ENCODE results near the gene IFIT5. TPM values are rescaled to one million over a fixed set of nuclear protein-coding genes. Genes with fewer than 3 reads are reported as not detected.

Gene IFIT5, protein sequence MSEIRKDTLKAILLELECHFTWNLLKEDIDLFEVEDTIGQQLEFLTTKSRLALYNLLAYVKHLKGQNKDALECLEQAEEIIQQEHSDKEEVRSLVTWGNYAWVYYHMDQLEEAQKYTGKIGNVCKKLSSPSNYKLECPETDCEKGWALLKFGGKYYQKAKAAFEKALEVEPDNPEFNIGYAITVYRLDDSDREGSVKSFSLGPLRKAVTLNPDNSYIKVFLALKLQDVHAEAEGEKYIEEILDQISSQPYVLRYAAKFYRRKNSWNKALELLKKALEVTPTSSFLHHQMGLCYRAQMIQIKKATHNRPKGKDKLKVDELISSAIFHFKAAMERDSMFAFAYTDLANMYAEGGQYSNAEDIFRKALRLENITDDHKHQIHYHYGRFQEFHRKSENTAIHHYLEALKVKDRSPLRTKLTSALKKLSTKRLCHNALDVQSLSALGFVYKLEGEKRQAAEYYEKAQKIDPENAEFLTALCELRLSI
- 12.8 to 13.7 TPM (median 13.0 TPM) in 3 replicates for total RNA-seq
- long read RNA-seq, full-length matches to known transcripts, result 68 of 74 reads
- long read RNA-seq, partial matches to known transcripts, result 0 of 74 reads
- long read RNA-seq, other reads (novel, unspliced or antisense), result 6 of 74 reads

- H3K27me3 Mint-ChIP-seq (ENCODE audit: low read depth), result no peaks in the 10 kb centered on the region
- H3K27ac Mint-ChIP-seq (ENCODE audit: unreplicated experiment), result peak within 1 kb of the TSS; percentile 95
- TF ChIP-seq, protein P1, sequence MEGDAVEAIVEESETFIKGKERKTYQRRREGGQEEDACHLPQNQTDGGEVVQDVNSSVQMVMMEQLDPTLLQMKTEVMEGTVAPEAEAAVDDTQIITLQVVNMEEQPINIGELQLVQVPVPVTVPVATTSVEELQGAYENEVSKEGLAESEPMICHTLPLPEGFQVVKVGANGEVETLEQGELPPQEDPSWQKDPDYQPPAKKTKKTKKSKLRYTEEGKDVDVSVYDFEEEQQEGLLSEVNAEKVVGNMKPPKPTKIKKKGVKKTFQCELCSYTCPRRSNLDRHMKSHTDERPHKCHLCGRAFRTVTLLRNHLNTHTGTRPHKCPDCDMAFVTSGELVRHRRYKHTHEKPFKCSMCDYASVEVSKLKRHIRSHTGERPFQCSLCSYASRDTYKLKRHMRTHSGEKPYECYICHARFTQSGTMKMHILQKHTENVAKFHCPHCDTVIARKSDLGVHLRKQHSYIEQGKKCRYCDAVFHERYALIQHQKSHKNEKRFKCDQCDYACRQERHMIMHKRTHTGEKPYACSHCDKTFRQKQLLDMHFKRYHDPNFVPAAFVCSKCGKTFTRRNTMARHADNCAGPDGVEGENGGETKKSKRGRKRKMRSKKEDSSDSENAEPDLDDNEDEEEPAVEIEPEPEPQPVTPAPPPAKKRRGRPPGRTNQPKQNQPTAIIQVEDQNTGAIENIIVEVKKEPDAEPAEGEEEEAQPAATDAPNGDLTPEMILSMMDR (IDR thresholded peaks at IDR 0.05), result peak; percentile 51
- H3K4me3 Mint-ChIP-seq (ENCODE audit: unreplicated experiment), result peak within 1 kb of the TSS; percentile 79
- H3K9me3 Mint-ChIP-seq (ENCODE audit: low read depth), result no peaks in the 10 kb centered on the region
- DNase-seq (ENCODE audit: low spot score), result no peak
- peaks cover 4% of the 10 kb centered on the region for H3K36me3 Mint-ChIP-seq (ENCODE audit: low read depth)
- H3K4me1 Mint-ChIP-seq (ENCODE audit: low read depth), result peaks cover 22% of the 10 kb centered on the region
Observed at GRCh38 chr10:89414146-89414878, at the start of gene IFIT5. Gene IFIT5, plus strand, starts transcription at chr10:89414568. Its CDS starts 231 bp downstream, at chr10:89414799.

DNA sequence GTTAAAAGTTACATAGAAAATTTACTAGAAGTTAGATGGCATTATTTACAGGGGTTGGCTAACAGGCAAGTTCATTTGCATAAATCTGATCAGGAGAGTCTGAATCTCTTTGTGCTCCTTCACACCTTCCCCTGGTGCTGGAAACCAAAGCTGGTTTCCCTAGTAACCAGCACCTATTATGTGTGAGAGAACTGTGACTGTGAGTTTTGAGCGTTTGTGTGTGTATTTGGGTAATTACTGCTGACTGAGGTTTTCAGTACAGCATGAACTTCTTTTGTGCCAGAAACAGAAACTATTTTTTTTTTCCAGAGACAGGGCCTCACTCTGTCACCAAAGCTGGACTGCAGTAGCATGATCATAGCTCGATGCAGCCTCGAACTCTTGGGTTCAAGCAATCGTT is 46.8 kb upstream of the IFIT5 start:
- TF ChIP-seq, protein P1 (IDR thresholded peaks at IDR 0.05), result no peak
- Mint-ChIP-seq H3K4me1 (ENCODE audit: low read depth) (peaks cover 30% of the 10 kb centered on the region), H3K36me3 (ENCODE audit: low read depth) (peaks cover 1% of the 10 kb centered on the region), H3K9me3 (ENCODE audit: low read depth) (peaks cover 5% of the 10 kb centered on the region), H3K27ac (ENCODE audit: unreplicated experiment) (no peak overlapping the region), H3K4me3 (ENCODE audit: unreplicated experiment) (no peak overlapping the region), H3K27me3 (ENCODE audit: low read depth) (no peaks in the 10 kb centered on the region)
- no peak for DNase-seq (ENCODE audit: low spot score)

GRCh38 chr10:89368129-89368528 is 46.2 kb upstream of the IFIT5 start:
- Mint-ChIP-seq H3K4me1 (ENCODE audit: low read depth) (peaks cover 30% of the 10 kb centered on the region), H3K27ac (ENCODE audit: unreplicated experiment) (no peak overlapping the region), H3K4me3 (ENCODE audit: unreplicated experiment) (no peak overlapping the region), H3K9me3 (ENCODE audit: low read depth) (peaks cover 5% of the 10 kb centered on the region), H3K36me3 (ENCODE audit: low read depth) (peaks cover 1% of the 10 kb centered on the region), H3K27me3 (ENCODE audit: low read depth) (no peaks in the 10 kb centered on the region)
- no peak for DNase-seq (ENCODE audit: low spot score)
- TF ChIP-seq, protein P1 (IDR thresholded peaks at IDR 0.05), result no peak

DNA sequence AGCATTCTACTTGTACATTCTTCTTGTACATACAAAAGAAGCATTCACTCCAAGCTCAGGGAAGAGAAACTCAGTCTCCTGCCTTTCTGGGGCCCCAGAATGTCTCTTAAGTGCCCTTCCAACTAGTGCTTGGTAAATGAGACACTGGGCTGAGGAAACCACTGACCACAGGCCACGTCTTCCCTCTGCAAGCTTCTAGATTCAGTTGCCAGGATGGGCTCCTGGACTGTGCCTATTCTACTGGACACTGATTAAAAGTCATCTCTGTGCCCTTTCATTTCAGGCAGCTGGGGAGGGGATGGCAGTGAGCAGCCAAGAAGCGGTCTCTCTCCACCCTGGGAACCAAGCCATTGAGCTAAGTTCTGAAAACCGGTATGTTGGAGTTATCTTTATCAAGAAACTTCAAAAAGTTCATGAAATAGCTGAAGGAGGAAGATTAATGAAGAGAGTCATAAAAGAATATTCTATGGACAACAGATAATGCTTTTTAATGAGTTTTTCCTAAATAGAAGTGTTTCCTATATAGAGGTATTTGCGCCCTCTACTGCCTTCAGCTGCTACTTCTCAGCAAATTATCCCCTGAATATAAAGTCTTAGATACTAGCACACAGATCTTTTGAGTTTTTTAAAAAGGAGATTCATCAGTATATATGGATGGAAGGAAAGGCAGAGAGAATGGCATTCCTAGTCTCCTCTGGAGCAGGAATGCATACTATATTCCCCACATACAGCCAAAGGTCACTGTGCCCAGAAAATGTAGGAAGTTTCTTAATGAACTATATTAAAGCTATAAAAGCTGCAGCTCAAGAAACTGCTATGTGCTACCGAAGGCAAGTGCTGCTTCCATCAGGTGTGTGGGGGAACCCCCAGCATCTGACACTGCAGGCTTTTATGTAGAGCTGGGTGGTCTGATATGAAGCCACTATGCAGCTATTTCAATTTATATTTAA is 44.9 kb upstream of the IFIT5 start:
- DNase-seq (ENCODE audit: low spot score), result no peak
- peaks cover 5% of the 10 kb centered on the region for H3K9me3 Mint-ChIP-seq (ENCODE audit: low read depth)
- H3K4me1 Mint-ChIP-seq (ENCODE audit: low read depth), result peaks cover 41% of the 10 kb centered on the region
- TF ChIP-seq, protein P1 (IDR thresholded peaks at IDR 0.05), result peak; percentile 88
- H3K4me3 Mint-ChIP-seq (ENCODE audit: unreplicated experiment), result no peak overlapping the region
- peaks cover 1% of the 10 kb centered on the region for H3K36me3 Mint-ChIP-seq (ENCODE audit: low read depth)
- peak overlapping the region; percentile 6 for H3K27ac Mint-ChIP-seq (ENCODE audit: unreplicated experiment)
- no peaks in the 10 kb centered on the region for H3K27me3 Mint-ChIP-seq (ENCODE audit: low read depth)
